GM12874 (cell line): ENCODE results near the gene CAMK2D.

Experiments used
- CTCF ChIP-seq: IDR thresholded peaks from 2 replicates; pipeline ENCODE4 v1.5.1; 2011; ENCODE audit warnings: low read depth, mild to moderate bottlenecking, control low read depth, low read length, moderate library complexity; ENCODE audit not compliant: insufficient read depth

The CAMK2D gene

DNA sequence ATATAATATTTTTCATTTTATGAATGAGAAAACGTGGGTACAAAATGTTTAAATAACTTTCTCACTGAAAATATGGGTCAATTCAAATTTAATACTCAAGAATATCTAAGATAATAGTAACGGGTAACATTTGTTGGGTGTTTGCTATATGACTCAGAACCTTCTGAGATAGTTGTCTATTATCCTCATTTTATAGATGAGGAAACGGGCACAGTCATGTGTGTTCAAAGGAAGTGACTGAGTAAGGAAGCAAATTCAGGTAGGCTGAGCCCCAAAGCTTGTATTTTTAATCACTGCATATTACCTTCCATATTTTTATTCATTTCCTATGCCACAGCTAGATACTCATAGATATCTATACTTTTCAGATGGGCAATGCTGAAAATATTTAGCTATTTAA lies 12.2 kb upstream of the CAMK2D start:
- TF ChIP-seq CTCF: no peak

GRCh38 chr4:113773014-113773413 lies 11.5 kb upstream of the CAMK2D start:
- no peak for TF ChIP-seq CTCF

GRCh38 chr4:113772319-113772718 lies 10.8 kb upstream of the CAMK2D start:
- no peak for TF ChIP-seq CTCF

- no peak for TF ChIP-seq CTCF
Observed at GRCh38 chr4:113769744-113770143, 8.2 kb upstream of the CAMK2D start.

DNA sequence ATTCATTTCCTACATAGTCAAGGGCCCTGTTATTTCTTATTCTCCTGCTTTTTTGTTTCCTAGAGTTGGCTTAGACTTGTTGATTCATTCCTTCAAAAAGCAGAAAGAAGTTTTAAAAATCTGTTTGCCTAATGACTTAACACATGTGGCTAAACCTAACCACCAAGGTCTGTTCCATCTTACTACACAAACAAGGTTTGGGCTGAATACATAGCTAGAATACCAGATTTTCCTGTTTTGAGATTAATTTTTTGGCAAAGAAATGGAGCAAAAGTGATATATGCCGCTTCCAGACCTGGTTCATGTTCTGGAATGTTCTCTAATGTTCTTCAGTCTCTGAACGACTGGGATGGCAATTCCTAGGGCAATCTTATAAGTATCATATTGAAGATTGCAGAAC lies 7.4 kb upstream of the CAMK2D start:
- TF ChIP-seq CTCF: no peak

DNA sequence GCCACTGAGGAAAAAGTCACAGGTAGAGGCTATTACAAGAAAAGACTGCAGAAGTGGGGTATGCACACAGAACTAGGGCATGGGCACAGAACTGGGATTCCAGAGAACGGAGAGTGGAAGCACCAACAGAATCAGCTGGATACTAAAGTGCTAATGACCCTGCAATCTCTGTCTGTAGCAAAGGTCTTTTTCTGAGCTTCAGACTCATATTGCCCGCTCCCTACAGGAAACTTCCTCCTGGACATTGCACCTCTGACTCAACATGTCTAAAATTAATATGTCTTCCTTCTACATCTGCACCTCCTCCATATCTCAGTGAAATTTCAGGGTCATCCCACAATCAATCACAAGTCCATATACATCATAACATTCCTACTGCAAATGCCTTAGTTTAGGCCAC lies 5.3 kb upstream of the CAMK2D start:
- TF ChIP-seq CTCF: no peak

GRCh38 chr4:113764720-113765264 lies 3.3 kb upstream of the CAMK2D start:
- no peak for TF ChIP-seq CTCF

DNA sequence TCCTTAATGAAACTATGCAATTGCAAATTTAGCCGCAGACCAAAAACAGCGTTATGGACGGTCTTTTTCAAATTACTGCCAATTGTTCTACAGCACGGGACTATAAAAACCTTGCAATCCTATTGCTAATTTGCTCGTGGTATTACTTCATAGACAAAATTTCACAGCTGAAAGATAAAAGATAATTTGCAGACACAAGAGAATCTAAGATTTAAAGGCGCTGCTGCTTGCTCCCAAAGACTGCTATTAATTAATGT lies 1.4 kb upstream of the CAMK2D start:
- TF ChIP-seq CTCF: no peak
